ENCODE data around the gene GALK1. TPM values are rescaled to one million over a fixed set of nuclear protein-coding genes. Genes with fewer than 3 reads are reported as not detected.

GALK1 gene
- polyA plus RNA-seq, 1 donor (not counting 4 experiments of a cell fraction or from before 2014, with no cell fraction given) = 1.3 TPM

DNA sequence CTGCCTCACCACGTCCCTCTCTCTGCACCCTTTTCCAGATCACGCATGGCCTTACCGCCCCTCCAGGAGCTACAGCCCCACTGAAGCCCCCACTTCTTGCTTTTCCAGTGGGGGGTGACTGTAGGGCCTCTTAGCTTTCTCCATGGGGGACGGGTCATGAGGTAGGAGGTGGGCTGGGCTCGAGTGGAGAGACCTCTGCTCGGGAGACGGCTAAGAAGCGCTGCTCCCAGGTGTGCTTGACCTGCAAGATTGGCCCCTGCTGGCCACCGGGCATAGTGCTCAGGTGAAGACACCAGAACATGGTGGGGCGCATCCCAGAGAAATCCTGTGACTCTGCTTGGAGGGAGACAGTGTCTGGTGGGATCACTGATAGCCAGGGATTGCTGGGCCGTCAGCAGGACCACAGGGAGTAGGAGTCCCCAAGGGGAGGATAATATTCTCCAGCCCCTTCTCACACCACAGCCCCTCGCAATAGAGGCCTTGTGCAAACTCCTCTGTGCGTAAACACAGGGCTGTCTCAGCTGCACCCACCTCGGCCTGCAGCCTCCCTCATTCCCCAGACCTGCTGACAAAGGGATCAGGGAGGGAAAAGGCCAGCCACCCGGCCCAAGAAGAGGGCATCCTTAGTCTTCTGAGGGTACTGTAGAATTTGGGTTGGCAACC, 8.9 kb upstream of the GALK1 start:
- Histone ChIP-seq H3K79me2 (ENCODE audit: control insufficient read depth, insufficient read depth, low read length) (peaks cover 10% of the 10 kb centered on the region), H3K9ac (ENCODE audit: control insufficient read depth, extremely low read depth, insufficient read depth, low read length) (no peak overlapping the region), H3K4me2 (ENCODE audit: control insufficient read depth, extremely low read depth, insufficient read depth, low read depth, low read length) (no peak overlapping the region), H3K36me3 (ENCODE audit: control insufficient read depth in 2 of 2, extremely low read depth in 1 of 2, insufficient read depth in 2 of 2, low read length in 2 of 2) (peaks cover 4 to 13% of the 10 kb centered on the region in 2 experiments), H3K4me1 (ENCODE audit: control insufficient read depth, extremely low read depth, insufficient read depth, low read length) (peaks cover 11% of the 10 kb centered on the region), H3K27ac (ENCODE audit: control insufficient read depth, insufficient read depth, low read length) (no peak overlapping the region), H4K20me1 (ENCODE audit: control insufficient read depth, extremely low read depth, insufficient read depth, low read length) (peaks cover 23% of the 10 kb centered on the region), H3K4me3 (ENCODE audit: control insufficient read depth in 2 of 3, extremely low read depth in 1 of 3, insufficient read depth in 2 of 3, low read depth in 1 of 3, low read length in 3 of 3) (no peak overlapping the region), H3K9me3 (ENCODE audit: control insufficient read depth, low read depth, low read length) (no peaks in the 10 kb centered on the region), H3K27me3 (ENCODE audit: control insufficient read depth, extremely low read depth, insufficient read depth, low read length) (no peaks in the 10 kb centered on the region), H3K9me1 (ENCODE audit: control insufficient read depth, extremely low read depth, insufficient read depth, low read length) (no peaks in the 10 kb centered on the region), H2AFZ (ENCODE audit: control insufficient read depth, low read length) (no peak overlapping the region)
- no peak for DNase-seq (ENCODE audit: low read depth, low spot score)
- dilution Hi-C loops (cut with MboI; ENCODE audit: extremely low pct_ligation_motif_present, low sequenced_read_pairs) = no loop called here
- TF ChIP-seq, protein P1, sequence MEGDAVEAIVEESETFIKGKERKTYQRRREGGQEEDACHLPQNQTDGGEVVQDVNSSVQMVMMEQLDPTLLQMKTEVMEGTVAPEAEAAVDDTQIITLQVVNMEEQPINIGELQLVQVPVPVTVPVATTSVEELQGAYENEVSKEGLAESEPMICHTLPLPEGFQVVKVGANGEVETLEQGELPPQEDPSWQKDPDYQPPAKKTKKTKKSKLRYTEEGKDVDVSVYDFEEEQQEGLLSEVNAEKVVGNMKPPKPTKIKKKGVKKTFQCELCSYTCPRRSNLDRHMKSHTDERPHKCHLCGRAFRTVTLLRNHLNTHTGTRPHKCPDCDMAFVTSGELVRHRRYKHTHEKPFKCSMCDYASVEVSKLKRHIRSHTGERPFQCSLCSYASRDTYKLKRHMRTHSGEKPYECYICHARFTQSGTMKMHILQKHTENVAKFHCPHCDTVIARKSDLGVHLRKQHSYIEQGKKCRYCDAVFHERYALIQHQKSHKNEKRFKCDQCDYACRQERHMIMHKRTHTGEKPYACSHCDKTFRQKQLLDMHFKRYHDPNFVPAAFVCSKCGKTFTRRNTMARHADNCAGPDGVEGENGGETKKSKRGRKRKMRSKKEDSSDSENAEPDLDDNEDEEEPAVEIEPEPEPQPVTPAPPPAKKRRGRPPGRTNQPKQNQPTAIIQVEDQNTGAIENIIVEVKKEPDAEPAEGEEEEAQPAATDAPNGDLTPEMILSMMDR (optimal IDR thresholded peaks at IDR 0.05 in 1 of 3, IDR thresholded peaks at IDR 0.05 in 1 of 3, conservative IDR thresholded peaks at IDR 0.05 in 1 of 3; ENCODE audit: extremely low read depth in 1 of 3, insufficient read depth in 2 of 3, low read length in 3 of 3) = peak; percentile 14 to 21 (median 18)
- TF ChIP-seq EZH2 (IDR thresholded peaks at IDR 0.05; ENCODE audit: low read length) = no peak
- FAIRE-seq = no peak

DNA sequence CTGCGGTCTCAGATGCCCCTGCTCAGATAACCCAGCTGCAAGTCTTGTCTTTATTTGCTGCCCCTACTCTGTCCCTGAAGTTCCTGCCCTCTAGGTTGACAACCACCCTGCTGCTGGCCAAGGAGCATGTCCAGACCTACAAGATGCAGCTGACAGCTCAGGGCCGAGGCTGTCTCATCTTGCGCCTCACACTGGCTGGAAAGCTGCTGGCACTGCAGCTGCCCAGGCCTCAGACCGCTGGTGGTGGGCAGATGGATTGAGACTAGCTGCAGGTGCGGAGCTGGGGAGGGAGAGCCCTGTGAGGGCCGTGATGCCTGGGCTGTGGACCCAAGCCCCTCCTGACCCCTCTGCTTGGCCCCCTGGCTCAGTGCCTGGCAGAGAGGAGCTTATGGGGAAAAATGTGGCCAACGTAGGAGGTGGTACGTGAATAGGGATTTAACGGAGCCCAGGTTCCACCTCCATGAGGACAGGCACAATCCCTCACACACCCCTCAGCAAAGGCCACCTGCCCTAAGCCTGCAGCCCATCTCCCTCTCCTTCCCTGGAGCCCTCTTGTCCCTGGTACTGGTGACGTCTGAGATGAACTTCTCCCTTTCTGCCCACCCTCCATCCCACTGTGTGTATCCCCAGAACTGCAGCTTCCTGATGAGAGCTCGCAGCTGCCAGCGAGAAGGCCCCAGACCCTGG, 8.3 kb upstream of the GALK1 start:
- H3K79me2 ChIP-seq (ENCODE audit: control insufficient read depth, insufficient read depth, low read length) = peaks cover 3% of the 10 kb centered on the region
- no peaks in the 10 kb centered on the region for H3K27me3 ChIP-seq (ENCODE audit: control insufficient read depth, extremely low read depth, insufficient read depth, low read length)
- DNase-seq (ENCODE audit: low read depth, low spot score) = no peak
- H3K9me1 ChIP-seq (ENCODE audit: control insufficient read depth, extremely low read depth, insufficient read depth, low read length) = no peaks in the 10 kb centered on the region
- TF ChIP-seq EZH2 (IDR thresholded peaks at IDR 0.05; ENCODE audit: low read length) = no peak
- TF ChIP-seq, protein P1 (optimal IDR thresholded peaks at IDR 0.05 in 1 of 3, IDR thresholded peaks at IDR 0.05 in 1 of 3, conservative IDR thresholded peaks at IDR 0.05 in 1 of 3; ENCODE audit: extremely low read depth in 1 of 3, insufficient read depth in 2 of 3, low read length in 3 of 3) = peak in 1 of 3 experiments; percentile 33
- H3K4me2 ChIP-seq (ENCODE audit: control insufficient read depth, extremely low read depth, insufficient read depth, low read depth, low read length) = no peak overlapping the region
- H3K36me3 ChIP-seq (ENCODE audit: control insufficient read depth in 2 of 2, extremely low read depth in 1 of 2, insufficient read depth in 2 of 2, low read length in 2 of 2) = peaks cover 0 to 8% of the 10 kb centered on the region in 2 experiments
- peaks cover 17% of the 10 kb centered on the region for H4K20me1 ChIP-seq (ENCODE audit: control insufficient read depth, extremely low read depth, insufficient read depth, low read length)
- FAIRE-seq = no peak
- H3K9ac ChIP-seq (ENCODE audit: control insufficient read depth, extremely low read depth, insufficient read depth, low read length) = no peak overlapping the region
- peaks cover 11% of the 10 kb centered on the region for H3K4me1 ChIP-seq (ENCODE audit: control insufficient read depth, extremely low read depth, insufficient read depth, low read length)
- H3K27ac ChIP-seq (ENCODE audit: control insufficient read depth, insufficient read depth, low read length) = no peak overlapping the region
- H3K9me3 ChIP-seq (ENCODE audit: control insufficient read depth, low read depth, low read length) = no peaks in the 10 kb centered on the region
- dilution Hi-C loops (cut with MboI; ENCODE audit: extremely low pct_ligation_motif_present, low sequenced_read_pairs) = no loop called here
- H2AFZ ChIP-seq (ENCODE audit: control insufficient read depth, low read length) = no peak overlapping the region
- H3K4me3 ChIP-seq (ENCODE audit: control insufficient read depth in 2 of 3, extremely low read depth in 1 of 3, insufficient read depth in 2 of 3, low read depth in 1 of 3, low read length in 3 of 3) = no peak overlapping the region
